Stimulated activated CD8-positive, alpha-beta memory T cell treated with anti-CD3 and anti-CD28 coated beads, Interleukin-15, amount 100 ng/mL, for 24 hours (primary cell): ENCODE data around the gene TUBA4B.

Source experiments
- DNase-seq: peaks from one replicate; pipeline ENCODE4 v3.0.0-alpha.2; 2020; ENCODE audit warnings: low read depth

The TUBA4B gene

GRCh38 chr2:219252900-219253752 is at the start of gene TUBA4B:
Gene TUBA4B, plus strand, starts transcription at chr2:219253243. Its CDS starts 165 bp downstream, at chr2:219253408.
- no peak for DNase-seq

GRCh38 chr2:219204425-219205164 is 48.4 kb upstream of the TUBA4B start:
- no peak for DNase-seq

GRCh38 chr2:219205165-219205538 is 47.9 kb upstream of the TUBA4B start:
- DNase-seq: no peak

- no peak for DNase-seq
Observed at GRCh38 chr2:219205981-219206327, 47.1 kb upstream of the TUBA4B start.

- DNase-seq: peak; percentile 86
Observed at GRCh38 chr2:219206328-219207133, 46.5 kb upstream of the TUBA4B start, which contains the start of gene ZFAND2B. Gene ZFAND2B, plus strand, starts transcription at chr2:219206782. Its CDS starts 206 bp downstream, at chr2:219206988.

GRCh38 chr2:219207134-219207883 is 45.7 kb upstream of the TUBA4B start:
- no peak for DNase-seq

GRCh38 chr2:219207884-219208740 is 44.9 kb upstream of the TUBA4B start:
- DNase-seq: no peak

- DNase-seq: no peak
Observed at GRCh38 chr2:219209236-219210195, 43.5 kb upstream of the TUBA4B start.

- no peak for DNase-seq
Observed at GRCh38 chr2:219210196-219210885, 42.7 kb upstream of the TUBA4B start.

GRCh38 chr2:219210886-219211362 is 42.1 kb upstream of the TUBA4B start:
- DNase-seq: no peak

- DNase-seq: no peak
Observed at GRCh38 chr2:219213026-219213415, 40.0 kb upstream of the TUBA4B start.

GRCh38 chr2:219213486-219214071 is 39.5 kb upstream of the TUBA4B start:
- DNase-seq: no peak

GRCh38 chr2:219214141-219214540 is 38.9 kb upstream of the TUBA4B start:
- DNase-seq: no peak

- no peak for DNase-seq
Observed at GRCh38 chr2:219214786-219215185, 38.3 kb upstream of the TUBA4B start.

GRCh38 chr2:219215871-219216534 is 37.0 kb upstream of the TUBA4B start:
- no peak for DNase-seq

- DNase-seq: no peak
Observed at GRCh38 chr2:219216535-219216915, 36.5 kb upstream of the TUBA4B start.

- no peak for DNase-seq
Observed at GRCh38 chr2:219218217-219218731, 34.8 kb upstream of the TUBA4B start.
